ENCODE measurements around the gene ENTPD6.
"Not testable (repeated sequence)": the region's sequence is repeated elsewhere in the genome, so short reads cannot be mapped to it uniquely, and the experiment has no call there.

ENTPD6 gene

DNA sequence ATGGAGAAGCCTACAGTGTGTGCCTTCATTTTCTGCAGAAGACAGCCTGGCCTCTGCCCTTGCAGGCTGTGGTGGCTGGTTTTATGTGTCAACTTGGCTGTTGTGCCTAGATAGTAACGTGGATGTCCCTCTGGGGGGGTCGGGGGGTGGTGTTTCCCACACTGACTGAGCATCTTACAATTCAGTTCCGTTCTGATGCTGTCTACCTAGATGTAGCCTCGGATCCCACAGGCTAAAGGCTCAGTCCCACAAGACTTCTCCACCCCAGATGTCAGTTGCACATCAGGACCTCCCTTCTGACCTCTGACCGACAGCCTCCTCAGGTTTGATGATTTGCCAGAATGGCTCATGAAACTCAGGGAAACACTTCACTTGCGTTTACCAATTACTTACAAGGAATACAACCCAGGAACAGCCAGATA, 56.7 kb downstream of the ENTPD6 start:
- FAIRE-seq: no peak
- DNase-seq (ENCODE audit: insufficient read length, low spot score): no peak
- no peak for TF ChIP-seq POLR2A (IDR thresholded peaks at IDR 0.05; ENCODE audit: low read depth, low read length)

GRCh38 chr20:25252686-25253421, 57.3 kb downstream of the ENTPD6 start:
- DNase-seq (ENCODE audit: insufficient read length, low spot score) (no peak), FAIRE-seq (no peak)
- no peak for TF ChIP-seq POLR2A (IDR thresholded peaks at IDR 0.05; ENCODE audit: low read depth, low read length)

DNA sequence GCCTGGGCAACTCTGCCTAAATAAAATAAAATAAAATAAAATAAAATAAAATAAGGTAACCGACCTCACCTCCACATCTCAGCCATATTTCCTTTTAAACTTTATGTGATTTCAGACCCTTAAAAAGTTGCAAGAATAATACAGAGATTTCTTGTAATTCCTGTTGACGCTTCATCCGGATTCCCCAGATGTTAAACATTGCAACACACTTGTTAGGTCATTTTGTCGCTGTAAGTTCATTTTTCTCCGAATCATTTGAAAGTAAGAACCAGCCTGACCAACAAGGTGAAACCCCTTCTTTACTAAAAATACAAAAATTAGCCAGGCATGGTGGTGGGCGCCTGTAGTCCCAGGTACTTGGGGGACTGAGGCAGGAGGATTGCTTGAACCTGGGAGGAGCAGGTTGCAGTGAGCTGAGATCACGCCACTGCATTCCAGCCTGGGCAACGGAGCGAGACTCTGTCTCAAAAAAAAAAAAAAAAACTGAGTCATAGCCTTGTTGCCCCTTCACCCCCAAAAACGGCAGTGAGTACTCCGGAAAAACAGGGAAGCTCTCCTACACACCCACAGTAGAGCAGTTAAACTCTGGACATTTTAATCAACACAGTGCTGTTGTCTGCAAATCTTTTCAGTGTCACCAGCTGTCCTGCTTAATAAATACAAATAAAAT, 58.2 kb downstream of the ENTPD6 start:
- TF ChIP-seq POLR2A (IDR thresholded peaks at IDR 0.05; ENCODE audit: low read depth, low read length): no peak
- no peak for FAIRE-seq
- no peak for DNase-seq (ENCODE audit: insufficient read length, low spot score)

- no peak for TF ChIP-seq POLR2A (IDR thresholded peaks at IDR 0.05; ENCODE audit: low read depth, low read length)
- no peak for FAIRE-seq
- no peak for DNase-seq (ENCODE audit: insufficient read length, low spot score)
These were observed 59.1 kb downstream of the ENTPD6 start for GRCh38 chr20:25254571-25254970.

DNA sequence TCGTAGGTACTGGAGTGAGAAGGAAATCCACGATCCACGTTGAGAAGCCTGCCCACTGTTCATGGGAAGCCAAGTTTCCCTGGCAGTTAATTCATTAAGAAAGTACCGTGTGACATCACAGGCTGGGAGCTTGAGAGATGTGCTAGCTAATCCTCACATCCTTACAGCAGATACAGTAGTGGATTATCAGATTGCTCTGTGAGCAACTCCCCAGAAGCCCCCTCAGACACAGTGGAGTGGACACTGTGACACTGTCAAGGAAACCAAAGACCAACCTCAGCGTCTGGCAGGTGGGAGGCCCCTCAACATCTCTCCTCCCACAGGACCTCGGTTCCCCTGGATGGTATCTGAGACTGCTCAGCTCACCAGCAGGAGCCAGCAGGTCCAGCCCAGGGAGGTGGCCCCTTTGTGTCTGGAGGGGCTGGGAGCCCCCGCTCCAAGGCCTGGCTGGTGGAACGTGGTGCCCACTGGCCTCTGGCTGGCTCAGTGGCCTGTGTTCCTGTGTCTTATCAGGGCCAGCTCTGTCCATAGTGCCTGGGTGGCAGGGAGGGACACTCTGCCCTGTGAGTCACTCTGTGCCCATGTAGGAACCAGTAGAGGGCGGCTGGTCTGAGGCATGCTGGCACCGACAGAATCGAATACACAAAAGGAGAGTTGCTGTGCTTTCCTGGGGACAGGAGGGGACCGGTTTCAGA, 59.6 kb downstream of the ENTPD6 start:
- DNase-seq (ENCODE audit: insufficient read length, low spot score): peak; percentile 41
- no peak for FAIRE-seq
- TF ChIP-seq POLR2A (IDR thresholded peaks at IDR 0.05; ENCODE audit: low read depth, low read length): no peak

DNA sequence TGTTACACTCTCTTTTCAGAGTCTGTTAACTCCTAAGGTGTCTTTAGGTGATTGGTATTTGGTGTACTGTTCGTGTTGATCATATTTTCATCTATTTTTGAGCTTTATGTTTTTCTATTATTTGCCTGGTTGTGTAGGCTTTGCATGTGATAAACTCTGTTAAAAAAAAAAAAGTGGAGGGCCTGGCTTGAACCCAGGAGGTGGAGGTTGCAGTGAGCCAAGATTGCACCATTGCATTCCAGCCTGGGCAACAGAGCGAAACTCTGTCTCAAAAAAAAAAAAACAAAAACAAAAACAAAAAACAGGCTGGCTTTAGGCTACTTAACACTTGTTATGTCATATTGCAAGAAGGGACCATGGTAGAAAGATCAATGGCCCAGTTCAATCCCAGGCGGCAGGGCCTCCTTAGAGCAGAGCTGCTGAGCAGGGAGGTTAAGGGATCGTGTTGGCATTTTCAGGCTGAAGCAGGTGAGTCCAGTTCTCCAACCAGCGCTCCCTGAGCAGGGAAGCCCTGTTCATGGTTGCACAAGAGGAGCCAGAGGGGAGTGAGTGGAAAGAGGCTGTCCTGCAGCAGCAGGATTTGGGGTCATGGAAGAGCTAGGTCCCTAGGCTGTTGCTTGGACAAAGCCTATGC, 60.8 kb downstream of the ENTPD6 start:
- no peak for TF ChIP-seq POLR2A (IDR thresholded peaks at IDR 0.05; ENCODE audit: low read depth, low read length)
- no peak for FAIRE-seq
- no peak for DNase-seq (ENCODE audit: insufficient read length, low spot score)

DNA sequence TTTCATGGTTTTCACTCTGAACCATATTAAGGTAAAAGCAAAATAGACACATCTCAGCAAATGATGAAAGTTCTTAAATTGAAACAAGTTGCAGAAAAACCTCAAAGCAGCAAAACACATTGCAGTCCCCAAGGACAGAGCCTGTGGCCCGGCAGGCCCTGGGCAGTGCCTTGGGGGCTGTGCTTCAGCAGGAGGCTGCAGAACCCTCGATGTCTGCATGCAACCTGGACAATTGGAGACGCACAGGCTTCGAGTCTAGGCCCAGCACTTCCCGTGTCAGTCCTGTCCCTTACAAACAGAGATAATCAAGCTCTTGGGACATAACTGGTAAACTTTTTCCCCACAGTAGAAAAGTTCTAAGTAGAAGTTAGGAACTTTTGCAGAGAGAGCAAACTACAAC, 61.6 kb downstream of the ENTPD6 start:
- DNase-seq (ENCODE audit: insufficient read length, low spot score) (no peak), FAIRE-seq (no peak)
- TF ChIP-seq POLR2A (IDR thresholded peaks at IDR 0.05; ENCODE audit: low read depth, low read length): no peak

DNA sequence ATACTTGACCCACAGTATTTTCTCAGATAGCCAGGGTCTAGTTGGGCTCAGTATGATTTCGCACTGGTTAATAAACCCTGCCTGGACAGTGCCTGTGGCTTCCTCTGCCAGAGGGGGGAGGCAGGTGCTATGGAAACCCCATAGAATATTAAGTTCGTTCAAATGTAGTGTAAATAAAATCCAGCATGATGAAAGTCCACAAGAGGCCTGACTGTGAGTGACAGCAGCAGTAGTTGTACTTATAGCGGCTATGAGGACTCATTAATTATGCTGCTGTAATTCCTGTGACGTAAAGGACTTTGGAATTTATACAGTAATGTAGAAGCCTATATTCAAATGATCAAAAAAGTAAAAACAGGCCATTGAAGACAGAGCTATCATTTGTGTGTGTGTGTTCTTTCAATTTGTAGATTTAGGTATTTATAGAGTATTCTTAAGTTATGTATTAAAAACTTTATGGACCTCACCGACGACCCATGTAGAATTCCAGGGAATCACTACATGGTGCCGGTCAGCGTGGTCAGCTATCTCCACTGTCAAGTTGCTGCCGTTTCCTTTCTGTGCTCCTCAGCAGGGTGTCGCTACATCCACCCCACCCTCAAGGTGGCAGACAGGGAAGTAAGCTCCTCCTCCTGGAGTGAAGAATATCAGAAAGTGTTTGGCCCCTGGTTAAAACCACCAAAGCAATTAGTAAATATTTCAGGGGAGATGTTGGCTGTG, 62.4 kb downstream of the ENTPD6 start:
- DNase-seq (ENCODE audit: insufficient read length, low spot score) (no peak), FAIRE-seq (no peak)
- TF ChIP-seq POLR2A (IDR thresholded peaks at IDR 0.05; ENCODE audit: low read depth, low read length): no peak

DNA sequence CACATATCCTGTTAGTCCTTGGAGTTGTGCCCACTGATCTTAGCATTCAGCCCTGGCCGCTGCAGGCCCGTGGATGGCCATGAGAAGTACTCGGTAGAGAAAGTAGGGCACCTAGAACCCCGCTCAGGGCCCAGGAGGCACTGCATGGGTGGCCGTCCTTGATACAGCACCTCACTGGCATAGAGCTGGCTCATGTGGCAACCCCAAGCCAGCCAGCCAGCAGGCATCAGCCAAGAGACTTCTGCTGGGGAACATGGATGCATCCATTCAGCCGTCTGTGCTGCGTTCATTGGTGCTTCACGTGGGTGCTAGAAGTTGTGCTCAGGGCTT, 62.9 kb downstream of the ENTPD6 start:
- TF ChIP-seq POLR2A (IDR thresholded peaks at IDR 0.05; ENCODE audit: low read depth, low read length): no peak
- FAIRE-seq: no peak
- no peak for DNase-seq (ENCODE audit: insufficient read length, low spot score)

GRCh38 chr20:25258828-25259227, 63.3 kb downstream of the ENTPD6 start:
- no peak for TF ChIP-seq POLR2A (IDR thresholded peaks at IDR 0.05; ENCODE audit: low read depth, low read length)
- DNase-seq (ENCODE audit: insufficient read length, low spot score) (no peak), FAIRE-seq (no peak)

DNA sequence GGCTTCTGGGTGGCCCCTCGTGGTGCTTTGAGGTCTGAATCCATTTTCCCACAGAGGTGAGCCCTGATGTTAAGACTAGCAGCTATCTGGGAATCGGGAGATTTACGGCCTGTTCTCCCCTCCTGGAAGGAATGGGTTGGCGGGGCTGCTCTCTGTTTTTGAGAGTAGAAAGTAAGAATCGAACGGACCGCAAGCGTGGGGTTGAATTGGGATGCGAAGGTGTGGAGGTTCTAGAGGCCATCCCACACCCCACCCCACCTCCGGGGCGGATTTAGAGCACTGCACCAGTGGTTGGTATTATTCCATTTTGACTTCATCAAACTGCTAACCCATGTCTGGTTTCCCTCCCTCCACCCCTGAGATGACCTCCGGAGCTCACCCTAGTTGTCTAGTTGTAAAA, 63.8 kb downstream of the ENTPD6 start:
- DNase-seq (ENCODE audit: insufficient read length, low spot score): no peak
- no peak for TF ChIP-seq POLR2A (IDR thresholded peaks at IDR 0.05; ENCODE audit: low read depth, low read length)
- no peak for FAIRE-seq

DNA sequence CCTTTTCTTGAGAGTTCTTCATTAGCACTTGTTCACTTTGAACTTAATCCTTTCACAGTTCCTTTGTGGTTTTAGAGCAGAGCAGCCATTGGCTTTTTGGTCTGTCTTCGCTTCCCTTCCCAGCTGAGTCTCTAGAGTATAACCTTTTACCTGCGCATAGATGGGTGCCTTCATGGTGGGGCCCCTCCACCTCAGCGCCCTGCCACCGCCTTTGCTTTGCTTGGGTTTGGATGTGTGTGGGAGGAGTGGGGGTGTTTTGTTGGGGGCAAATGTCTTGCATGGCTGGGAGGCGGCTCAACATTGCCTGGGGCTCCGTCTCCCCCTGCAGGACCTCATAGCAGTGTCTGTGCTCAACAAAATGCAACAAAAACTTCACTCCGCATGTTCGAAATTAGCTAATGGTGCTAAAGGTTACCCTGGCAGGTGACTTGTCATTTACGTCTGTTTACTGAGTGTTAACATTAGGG, 64.3 kb downstream of the ENTPD6 start:
- DNase-seq (ENCODE audit: insufficient read length, low spot score) (no peak), FAIRE-seq (no peak)

DNA sequence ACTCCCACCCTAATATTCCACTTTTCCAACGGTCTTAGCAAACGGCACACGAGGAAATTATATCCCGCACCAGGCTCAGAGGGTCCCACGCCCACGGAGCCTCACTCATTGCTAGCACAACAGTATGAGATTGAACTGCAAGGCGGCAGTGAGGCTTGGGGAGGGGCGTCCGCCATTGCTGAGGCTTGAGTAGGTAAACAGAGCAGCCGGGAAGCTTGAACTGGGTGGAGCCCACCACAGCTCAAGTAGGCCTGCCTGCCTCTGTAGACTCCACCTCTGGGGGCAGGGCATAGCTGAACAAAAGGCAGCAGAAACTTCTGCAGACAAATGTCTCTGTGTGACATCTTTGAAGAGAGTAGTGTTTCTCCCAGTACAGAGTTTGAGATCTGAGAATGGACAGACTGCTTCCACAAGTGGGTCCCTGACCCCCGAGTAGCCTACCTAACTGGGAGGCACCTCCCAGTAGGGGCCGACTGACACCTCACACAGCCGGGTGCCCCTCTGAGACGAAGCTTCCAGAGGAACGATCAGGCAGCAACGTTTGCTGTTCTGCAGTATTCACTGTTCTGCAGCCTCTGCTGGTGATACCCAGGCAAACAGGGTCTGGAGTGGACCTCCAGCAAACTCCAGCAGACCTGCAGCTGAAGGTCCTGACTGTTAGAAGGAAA, 65.4 kb downstream of the ENTPD6 start:
- FAIRE-seq; DNase-seq (ENCODE audit: insufficient read length, low spot score): not testable (repeated sequence)

More for the DNA sequence above, 64.3 kb downstream of the ENTPD6 start:
- TF ChIP-seq POLR2A (IDR thresholded peaks at IDR 0.05; ENCODE audit: low read depth, low read length): no peak
